GM12801 (cell line): ENCODE measurements around the gene CHFR.

Source experiments
- TF ChIP-seq, protein P1 (sequence below): IDR thresholded peaks from one replicate; pipeline ENCODE4 v1.5.1; 2011; ENCODE audit warnings: control low read depth; ENCODE audit not compliant: insufficient read length; ENCODE audit errors: extremely low read depth

Gene CHFR

DNA sequence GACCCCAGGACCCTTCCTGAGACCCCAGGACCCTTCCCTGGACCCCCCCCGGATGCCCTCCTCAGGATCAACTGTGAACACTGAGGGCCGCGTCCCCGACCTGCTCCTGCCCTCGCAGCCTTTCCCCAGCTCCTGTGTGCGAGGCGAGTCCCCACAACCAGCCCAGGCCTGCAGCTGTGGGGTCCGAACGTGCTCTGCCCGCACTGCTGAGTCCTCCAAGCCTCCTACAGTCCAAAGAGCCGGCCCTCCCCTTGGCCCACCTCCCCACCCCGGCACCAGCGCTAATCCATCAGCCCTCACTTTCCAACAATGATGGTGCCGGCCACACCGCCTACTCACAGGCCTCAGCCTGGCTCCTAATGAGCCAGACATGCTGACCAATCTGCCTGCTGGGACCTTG, 99.5 kb downstream of the CHFR start:
- TF ChIP-seq, protein P1, sequence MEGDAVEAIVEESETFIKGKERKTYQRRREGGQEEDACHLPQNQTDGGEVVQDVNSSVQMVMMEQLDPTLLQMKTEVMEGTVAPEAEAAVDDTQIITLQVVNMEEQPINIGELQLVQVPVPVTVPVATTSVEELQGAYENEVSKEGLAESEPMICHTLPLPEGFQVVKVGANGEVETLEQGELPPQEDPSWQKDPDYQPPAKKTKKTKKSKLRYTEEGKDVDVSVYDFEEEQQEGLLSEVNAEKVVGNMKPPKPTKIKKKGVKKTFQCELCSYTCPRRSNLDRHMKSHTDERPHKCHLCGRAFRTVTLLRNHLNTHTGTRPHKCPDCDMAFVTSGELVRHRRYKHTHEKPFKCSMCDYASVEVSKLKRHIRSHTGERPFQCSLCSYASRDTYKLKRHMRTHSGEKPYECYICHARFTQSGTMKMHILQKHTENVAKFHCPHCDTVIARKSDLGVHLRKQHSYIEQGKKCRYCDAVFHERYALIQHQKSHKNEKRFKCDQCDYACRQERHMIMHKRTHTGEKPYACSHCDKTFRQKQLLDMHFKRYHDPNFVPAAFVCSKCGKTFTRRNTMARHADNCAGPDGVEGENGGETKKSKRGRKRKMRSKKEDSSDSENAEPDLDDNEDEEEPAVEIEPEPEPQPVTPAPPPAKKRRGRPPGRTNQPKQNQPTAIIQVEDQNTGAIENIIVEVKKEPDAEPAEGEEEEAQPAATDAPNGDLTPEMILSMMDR, result no peak

DNA sequence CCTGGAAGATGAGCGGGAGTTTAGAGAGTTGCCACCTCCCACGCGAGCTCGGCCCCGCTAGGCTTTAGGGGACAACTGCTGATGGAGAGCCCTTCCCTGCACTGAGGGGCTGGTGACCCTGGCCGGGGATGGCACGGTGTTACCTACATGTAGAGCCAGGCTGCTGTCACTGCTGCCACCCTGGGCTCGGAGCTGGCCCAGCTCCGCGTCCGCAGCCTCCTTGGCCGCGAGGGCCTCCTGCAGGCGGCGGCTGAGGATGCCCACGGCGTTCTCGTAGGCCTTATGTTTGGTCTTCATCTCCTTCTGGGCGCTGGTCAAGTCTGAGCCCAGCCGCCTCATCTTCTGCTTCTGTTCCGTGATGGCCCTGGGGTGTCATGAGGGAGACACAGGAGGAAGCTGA, 101.2 kb downstream of the CHFR start:
- TF ChIP-seq, protein P1, result no peak

DNA sequence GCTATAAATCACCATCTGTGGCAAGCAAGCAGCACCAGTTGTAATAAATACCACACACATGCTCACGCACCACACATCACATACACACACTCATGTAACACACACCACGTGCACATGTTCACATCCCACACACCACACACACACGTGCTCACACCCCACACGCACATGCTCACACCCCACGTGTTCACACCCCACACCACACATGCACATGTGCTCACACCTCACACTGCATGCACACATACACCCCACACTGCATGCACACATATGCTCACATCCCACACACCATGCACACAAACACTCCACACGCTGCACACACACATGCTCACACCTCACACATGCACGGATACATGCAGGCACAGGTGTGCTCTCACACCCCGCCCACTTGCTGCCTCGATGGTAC, 102.8 kb downstream of the CHFR start:
- TF ChIP-seq, protein P1, result no peak

DNA sequence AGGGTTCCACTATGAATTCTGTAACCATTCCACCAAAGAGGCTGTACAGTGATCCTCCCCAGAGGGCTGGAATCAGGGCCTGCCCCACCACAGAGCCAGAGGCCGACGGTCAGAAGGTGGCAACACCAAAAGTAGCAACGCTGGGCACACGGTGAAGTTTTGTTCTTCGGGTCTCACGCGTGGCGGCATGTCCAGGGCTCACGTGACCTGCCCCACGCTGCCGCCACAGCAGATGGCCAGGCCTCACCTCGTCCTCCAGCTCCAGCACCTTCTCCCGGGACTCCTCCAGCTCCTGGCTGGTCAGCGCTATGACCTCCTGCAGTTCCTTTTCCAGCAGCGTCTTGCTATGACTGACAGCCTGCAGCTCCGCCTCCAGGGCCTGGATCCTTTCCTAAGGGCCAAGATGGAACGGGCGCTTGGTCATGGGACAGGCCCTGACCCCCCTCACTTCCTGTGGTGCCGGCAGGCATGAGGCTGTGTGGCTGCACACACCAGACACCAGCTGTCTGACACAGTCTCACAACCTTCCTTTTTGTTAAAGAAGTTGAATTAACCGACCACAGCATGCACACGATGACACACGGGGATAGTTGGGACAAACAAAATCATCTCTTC, 103.4 kb downstream of the CHFR start:
- TF ChIP-seq, protein P1, result no peak
